HG03025 (cell line): ENCODE data around the gene STAC3.
A peak's percentile ranks its signal among the peaks of the same experiment; 100 is the strongest.

Experiments
- ATAC-seq: cut with Tn5 transposase; IDR thresholded peaks from one replicate; pipeline ENCODE4 v1.9.1; 2021; ENCODE audit warnings: mild to moderate bottlenecking, moderate library complexity; ENCODE audit not compliant: unreplicated experiment, low FRiP score

The STAC3 gene

DNA sequence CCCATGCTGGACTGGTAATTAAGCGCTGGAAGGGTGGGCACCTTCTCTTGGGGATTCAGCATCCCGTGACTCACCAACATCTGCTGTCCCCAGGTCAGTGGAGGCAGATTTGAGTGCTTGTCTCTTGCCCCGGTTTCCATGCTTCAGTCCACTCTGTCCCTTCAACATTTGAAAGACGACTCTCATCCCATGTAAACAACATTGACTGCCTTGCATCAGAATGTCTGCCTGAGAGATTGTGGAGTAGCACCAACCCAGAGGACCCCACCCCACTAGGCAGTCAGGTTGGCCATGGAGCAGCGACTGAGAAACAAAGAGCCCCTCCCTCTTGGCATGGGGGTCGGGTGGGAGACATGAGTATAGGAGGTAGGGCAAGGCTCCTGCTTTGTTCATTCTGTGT, 4.9 kb upstream of the STAC3 start:
- no peak for ATAC-seq

DNA sequence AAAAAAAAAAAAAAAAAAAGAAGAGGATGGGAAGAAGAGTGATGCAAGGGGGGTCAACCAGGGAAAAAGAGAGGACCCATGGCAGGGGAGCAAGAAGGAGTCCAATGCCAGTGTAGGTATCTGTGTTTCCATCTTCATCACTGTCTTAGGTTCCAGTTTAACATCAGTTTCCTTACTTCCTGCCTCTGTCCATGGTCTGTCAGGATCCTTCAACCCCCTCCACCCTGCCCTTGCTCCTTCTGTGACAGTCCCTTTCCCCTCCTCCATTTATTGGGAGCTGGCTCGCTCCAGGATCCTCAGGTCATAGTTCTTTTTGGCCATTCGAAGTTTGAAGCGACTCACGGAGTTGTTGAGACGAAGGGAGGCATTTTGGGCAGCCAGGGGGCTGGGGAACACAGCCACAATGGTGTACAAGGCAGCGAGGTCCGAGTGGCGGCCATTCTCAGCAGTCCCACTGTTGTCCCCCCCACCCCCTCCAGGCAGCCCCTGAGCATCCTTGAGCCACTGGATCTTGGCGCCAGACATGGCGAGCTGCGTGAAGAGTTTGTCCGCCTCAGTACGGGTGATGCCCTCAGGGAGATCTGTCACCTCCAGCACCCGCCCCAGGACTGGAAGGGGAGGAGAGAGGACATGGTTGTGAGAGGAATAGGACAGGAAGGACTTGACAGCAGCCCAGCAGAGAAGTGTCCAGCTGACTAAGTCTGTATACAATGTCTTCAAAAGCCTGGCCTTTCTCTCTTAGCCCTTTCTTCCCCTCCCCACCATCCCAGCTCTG, 3.7 kb upstream of the STAC3 start:
- ATAC-seq = no peak

DNA sequence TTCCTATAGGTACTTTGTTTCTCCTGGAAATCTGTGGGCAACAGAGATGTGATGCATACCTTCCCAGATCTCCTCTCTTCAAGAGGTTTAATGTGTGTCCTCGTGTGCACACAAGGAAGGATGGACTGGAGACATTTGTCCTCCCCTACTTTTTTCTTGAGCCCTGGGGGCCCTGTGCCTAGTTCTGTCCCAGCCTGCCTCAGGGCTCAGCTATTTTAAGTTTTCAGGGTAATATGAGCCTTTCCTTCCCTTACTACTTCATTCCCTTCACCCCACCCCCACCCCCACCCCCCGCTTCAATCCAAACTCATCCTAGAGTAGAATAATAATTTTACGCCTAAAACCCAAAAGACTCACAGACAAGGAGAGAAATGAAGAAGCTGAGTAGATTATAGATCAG, 446 bp downstream of the STAC3 start:
- ATAC-seq = no peak

DNA sequence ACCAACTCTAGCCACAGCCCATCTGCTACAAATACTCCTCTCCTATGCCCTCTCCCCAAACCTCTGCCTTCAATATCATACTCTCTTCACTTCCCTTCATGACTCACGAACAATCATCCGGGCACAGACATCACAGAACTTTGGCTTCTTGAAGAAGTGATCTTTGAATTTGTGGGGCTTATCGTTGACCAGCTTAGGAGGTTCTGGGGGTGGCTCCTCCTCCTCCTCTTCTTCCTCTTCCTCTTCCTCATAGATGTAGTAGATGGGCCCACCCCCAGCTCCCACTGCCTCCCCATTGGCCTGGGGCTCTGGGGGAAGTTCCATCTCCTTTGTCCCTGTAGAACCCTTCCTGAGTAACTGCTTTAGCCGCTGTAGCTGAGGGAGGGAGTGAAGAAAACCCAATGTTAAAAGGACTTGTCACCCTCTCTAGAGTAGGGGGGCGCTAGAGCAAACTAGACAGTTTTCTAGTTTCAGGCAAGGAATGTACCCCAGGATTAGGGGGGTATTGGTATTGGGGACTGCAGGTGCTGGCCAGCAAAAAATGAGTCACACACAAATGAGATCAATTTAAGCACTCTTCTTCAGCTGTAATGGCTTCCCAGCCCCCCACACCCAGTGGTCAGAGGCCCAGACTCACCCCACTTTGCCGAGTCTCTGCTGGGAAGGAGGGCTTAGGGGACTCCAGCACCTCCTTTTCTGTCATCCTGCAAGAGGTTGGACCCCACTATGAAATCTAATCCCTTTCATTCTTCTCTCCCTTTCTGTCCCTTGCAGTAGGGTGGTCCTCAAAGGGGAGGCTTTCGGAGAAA, 1.8 kb downstream of the STAC3 start:
- no peak for ATAC-seq

DNA sequence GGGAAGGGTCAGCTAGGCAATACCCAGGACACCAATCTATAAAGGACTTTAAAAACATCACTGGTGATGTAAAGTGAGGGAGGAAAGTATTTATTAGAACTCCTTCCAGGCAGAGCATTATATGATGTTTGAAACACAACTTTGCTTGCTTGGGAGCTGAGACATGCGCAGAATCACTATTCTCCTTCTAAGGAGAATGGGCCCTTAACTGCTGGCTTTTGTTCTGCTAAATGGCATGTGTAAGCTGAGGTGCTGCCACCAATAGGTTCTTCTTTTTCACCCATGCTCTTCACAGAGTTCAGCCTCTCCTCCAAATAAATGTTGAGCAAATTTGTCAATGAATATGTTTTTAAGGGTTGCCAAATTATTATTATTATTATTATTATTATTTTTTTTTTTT, 3.9 kb downstream of the STAC3 start:
- ATAC-seq = no peak

DNA sequence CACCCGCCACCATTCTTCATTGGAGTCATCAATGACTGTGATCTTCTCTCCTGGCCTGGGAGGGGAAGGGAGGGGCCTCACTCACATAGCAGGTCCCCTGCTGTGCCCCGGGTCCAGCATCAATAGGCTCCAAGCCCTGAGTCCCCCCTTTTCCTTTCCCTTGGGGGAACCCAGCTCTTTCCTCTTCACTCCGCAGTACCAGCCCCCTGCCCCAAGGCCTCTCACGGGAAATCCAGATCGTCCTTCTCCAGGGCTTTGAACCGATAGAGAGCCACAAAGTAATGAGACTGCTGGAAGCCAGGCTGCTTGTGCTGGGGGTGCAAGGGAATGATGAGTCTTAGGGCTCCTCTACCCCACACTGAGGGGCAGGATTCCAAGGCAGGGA, 6.7 kb downstream of the STAC3 start:
- ATAC-seq = no peak

DNA sequence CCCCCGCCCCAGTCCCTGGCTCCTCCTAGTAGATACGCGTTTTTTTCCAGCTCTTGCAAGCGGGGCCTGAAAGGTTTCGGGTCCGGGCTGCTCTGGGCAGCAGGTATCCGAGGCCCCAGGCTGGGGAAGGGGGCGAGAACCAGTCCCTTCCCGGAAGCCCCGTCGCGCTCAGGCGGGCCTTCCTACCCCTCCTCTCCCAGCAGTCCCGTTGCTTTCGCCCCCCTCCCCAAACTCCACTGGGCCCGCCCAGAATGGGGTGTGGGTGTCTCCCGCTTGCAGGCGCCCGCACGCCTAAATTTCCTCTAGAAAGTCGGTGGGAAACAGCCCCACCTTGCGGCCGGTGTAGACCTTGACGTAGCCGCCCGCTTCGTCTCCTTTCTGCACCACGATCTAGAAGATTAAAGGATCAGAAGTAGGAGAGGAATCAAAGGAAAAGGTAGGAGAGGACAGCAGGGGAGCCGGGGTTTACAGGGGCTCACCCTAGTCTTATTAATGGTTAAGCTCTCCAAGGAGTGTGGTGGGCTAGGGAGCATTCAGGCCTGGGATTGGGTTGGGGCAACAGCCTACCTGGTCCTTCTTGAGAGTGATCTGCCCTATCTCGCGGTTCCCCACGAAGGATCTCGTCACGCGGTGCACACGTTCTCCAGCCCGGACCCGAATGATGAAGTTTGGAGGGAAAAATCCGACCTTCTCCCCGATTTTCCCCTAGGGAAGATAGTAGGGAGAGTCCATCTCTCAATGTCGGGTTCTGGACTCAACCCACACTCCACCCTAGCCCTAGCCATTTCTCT, 7.3 kb downstream of the STAC3 start:
- ATAC-seq = no peak

DNA sequence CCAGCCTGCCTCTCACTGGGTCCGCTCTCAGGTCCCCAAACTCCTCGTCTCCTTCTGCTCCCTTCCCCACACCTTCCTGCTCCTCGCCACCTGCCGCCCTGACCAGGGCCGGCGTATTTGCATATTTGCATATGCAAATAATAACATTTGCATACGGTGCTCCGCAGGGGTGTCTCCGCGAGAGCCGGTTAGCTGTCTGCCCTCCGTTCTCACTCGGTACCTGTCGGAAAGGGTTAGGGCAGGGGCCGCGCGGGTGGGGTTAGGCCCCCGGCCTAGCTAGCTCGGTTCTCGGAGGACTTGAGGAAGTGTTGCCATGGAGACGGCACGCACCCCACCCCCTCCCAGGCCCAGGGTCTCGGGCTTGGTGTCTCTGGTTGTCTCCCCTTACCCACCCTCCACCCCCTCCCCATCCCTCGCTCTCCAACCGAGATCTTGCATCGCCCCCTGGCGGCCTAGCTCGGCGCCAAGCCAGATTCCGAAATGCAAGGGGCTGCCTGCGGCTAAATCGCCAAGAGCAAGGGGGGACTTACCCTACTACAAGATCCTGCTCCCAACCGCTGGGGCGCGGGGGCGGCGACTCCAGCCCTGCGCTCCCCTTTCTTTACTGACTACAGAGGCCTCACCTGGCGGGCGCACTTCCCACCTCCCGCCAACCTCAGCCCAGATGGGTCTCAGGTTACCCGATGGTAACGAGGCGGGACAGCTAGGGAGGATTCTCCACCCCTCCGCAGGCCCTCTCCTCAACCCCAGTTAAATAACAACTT, 8.1 kb downstream of the STAC3 start:
- peak; percentile 38 for ATAC-seq

DNA sequence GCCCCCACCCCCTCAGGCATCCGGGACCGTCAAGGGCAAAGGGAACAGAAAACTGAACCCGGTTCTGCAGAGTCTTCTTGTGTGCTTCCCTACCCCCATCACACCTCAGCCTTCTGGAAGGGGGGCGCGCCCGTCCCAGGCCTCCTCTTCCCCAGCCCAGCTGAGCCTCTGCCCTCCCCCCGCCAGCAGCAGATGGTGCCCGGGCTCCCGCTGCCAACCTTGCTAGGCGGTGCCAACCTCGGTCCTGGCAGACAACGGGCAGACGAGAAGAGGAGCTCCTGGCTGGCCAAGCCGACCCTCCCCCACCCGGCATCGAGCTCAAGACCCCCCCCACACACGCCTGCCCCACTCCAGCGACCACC, 8.7 kb downstream of the STAC3 start:
- ATAC-seq = no peak

DNA sequence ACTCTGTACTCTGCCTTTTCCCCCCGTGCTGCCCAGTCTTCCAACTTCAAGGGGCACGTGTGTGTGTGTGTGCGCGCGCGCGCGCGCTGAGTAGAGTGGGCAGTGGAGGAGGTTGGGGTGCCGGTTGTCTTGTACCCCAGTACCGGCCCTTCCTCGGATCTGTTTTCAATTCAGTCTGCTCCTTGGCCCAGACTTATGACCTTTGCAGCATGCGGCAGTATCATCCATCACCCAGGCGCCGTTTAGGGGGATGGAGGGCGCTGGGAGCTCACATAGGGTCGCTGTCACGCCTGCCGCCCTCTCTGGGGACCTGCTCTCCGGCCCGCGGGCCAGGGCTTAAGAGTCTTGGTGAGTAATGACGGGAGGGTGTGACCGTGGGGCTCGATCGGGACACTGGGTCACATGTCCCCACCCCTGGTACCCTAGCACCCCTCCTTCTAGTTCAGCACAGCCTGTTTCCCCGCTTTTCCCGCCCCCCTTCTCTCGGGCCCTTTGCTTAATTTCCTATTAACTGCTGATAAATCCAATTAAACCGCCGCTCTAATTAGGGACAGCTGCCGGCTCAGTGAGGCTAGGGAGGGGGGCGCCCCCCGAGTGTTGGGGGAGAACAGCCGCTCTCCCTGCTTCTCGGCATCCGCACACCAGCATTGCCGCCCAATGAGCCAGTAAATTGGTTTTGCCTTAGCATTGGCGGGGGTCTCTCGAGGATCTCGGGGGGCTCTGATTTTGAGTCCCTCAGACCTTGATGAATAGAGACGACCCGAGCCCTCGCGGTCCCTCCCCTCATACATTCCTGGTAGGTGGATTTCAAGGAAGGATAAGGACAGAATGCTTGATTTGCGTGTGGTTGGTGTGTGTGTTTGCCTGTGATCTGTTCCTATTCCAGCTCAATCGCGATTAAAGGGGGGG, 9.3 kb downstream of the STAC3 start:
- no peak for ATAC-seq

DNA sequence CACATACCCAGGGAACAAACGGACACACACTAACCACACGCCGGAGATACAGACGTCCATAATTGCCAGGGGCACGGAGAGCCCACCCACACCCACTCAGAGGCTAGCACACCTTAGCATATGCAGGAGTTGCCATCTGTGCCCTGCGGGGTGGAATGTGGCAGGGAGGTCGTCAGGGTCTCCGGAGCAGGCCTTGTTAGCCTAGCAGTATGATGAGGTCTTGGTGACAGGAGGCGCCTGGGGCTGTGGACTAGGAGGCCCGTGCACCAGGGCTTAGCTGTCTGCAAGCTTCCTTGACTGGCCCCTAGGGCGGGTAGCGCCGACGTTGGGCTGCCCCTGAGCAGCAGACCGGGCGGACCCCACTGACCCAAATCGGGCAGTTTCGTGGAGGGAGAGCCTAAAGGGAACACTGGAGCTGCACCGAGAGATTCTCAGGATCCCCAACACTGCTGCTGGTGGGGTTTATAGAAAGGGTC, 10.0 kb downstream of the STAC3 start:
- no peak for ATAC-seq

DNA sequence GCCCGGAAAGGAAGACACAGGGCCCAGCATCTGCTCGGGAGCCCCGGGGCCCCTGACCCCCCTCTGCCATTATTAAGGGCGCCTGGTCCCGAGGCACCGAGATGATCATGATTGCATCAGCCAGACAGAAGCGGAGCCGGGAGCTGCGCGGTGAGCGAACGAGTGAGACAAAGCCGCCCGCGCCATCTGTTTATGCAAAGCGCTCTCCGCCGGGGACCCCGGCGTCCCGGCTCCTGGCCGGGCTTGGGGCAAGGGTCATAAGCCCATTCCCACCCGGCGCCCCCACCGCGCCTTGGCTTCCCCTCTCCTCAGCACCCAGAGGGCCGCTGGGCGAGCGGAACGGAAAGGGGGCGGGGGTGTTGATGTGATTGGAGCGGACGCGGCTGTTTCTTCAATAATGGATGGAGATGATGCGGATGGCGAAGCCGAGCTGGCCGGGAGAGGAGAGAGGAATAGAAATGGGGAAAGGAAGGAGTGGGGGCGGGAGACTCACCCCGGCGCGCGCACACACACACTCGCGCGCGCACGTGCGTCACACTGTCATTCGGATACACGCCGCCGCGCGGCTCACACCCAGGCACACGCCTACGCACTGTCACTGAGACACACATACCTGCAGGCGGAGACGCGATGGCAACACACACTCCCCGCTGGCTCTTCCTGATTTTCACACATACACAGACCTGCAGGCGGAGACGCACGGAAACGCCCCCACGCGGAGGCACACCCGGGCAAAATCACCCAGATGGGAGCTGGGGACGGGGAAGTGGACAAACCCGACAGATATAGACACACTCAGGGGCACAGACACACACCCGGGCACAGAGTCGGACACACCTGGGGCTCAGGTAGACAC, 10.7 kb downstream of the STAC3 start:
- ATAC-seq = no peak

DNA sequence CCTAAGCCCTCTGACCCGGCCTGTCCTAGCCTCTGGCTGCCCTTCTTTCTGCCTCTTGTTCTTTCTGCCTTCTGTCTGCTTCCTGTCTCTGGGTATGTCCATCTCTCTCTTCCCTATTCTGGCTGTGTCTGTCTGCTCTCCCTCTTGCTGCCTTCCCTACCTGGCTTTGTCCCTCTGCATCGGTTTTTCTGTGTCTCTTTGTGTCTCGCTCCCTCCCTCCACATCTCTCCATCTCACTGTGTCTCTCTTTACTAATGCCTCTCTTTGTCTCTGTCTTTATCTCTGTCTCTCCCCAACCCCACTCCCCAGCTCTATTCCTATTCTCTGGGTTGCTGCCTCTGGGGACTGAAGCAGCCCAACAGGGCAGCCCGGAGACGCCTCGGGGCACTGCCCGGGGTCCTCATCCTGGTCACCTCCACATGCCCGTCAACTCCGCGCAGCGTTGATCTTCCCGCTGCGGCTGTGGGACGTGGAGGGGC, 11.4 kb downstream of the STAC3 start:
- ATAC-seq = no peak

DNA sequence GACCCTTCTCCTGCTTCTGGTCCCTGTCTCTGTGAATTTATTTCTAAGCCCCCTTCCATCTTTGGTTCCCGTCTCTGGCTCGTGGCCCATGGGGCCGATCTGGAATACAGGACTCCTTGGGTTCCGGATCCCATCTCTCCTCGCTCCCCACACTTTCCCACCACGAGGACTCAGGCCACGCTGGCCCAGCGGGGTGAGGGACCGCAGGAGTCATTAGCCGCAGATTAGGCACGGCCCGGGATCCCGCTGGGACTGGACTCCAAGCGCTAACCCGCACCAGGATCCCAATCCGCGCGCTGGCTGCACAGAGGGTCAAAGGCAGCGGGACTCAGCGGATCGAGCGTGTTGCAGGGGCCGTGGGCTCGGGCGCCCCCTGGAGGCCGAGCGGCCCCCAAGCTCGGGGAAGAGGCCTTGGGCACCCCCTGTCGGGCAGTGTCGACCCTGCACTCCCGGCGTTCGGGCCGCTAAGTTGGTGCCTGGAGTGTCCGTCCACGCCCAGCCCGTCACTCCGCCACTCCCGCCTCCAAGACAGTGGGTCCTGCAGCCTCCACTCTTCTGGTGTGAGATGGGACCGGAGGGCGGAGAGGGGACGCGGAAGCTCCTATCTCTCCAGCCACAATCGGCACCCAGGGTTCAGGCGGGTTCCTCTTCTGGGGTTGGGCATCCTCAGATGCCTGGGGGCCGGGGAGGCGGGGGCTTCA, 12.0 kb downstream of the STAC3 start:
- peak; percentile 46 for ATAC-seq

DNA sequence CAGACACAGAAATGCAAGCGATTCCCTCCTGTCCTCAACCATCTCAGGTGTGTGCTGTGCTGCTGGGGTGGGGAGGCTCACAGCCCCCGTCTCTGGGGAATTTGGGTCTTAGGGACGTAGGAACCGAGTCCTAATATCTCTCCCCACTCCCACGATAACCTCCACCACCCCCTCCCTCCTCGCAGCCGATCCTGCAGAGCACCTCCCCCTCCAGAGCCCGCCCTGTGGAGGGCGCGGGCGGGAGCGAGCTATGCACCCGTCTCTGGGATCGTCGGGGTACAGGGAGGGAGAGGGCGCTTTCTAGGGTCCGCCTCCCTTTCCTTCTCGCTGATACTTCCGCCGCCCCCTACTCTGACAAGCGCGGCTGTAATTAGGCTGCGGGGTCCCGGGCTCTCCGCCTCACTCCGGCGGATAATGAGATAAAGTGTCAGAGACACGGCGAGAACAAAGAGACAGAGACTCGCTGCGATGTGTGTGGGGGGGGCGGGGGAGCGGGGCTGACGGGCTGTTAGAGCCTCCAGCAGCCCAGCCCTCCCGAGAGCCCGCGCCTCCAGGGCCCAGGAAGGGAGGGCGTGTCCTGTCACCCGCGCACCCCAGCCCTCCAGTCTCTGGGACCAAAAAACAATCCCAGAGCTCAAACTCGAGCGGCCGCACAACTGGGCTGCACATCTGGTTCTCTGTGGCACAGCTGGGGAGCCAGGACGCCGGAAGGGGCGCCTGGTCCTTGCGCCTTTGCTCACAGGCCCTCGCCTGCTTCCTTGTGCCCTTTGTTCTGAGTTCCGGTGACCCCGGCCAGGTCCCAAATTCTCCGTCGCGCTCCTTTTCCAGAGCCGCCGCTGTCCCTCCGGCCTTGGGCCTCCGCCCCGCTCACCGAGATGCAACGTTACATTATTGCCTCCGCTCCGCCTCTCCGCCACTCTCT, 12.8 kb downstream of the STAC3 start:
- ATAC-seq = no peak

DNA sequence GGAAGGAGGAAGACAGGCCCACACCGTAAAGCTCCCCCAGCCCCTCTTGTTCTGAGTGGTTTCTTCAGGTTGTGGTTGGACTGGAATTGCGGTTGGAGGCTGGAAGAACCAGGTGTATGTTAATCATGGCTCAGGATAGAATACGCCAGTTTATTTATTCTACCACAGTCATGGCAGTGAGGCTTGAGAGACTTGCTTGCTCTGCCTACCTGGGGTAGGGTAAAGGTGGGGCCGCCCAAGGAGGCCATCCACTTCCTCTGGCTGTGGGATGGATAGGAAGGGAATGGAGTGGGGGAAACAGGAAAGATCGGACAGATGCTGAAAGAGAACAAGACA, 13.4 kb downstream of the STAC3 start:
- no peak for ATAC-seq
